ENCODE results near the gene ANTXR1. TPM values are rescaled to one million over a fixed set of nuclear protein-coding genes. Genes with fewer than 3 reads are reported as not detected.

ANTXR1 gene
- total RNA-seq, 1 experiment from 2014 or later = 48.3 TPM

DNA sequence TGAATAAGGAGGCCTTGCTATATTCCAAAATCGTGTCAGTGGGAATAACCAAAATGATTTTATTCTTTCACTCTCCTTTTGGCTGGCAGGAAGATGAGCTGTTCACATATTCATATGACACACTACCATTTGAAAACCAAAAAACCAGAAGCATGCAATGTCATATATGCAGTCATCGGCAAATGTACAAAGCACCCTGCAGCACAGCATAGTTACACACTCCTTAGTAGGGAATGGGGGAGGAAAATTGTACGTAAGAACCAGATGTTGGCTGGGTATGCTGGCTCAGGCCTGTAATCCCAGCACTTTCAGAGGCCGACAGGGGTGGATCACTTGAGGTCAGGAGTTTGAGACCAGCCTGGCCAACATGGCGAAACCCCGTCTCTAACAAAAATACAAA is 197.4 kb downstream of the ANTXR1 start:
- no peak for DNase-seq
- Histone ChIP-seq H3K27me3 (ENCODE audit: insufficient read depth, low read depth) (no peaks in the 10 kb centered on the region), H3K79me2 (ENCODE audit: low read depth) (no peaks in the 10 kb centered on the region), H3F3A (ENCODE audit: insufficient read depth, low read depth) (no peaks in the 10 kb centered on the region), H3K9me3 (ENCODE audit: insufficient read depth, low read depth) (no peaks in the 10 kb centered on the region), H3K9me2 (ENCODE audit: insufficient read depth) (no peaks in the 10 kb centered on the region), H3K36me3 (ENCODE audit: low read depth) (no peaks in the 10 kb centered on the region), H3K4me1 (replicated peaks; ENCODE audit: insufficient read depth) (no peaks in the 10 kb centered on the region), H3K4me2 (no peak overlapping the region), H3K4me3 (no peak overlapping the region), H4K20me1 (ENCODE audit: insufficient read depth) (no peaks in the 10 kb centered on the region), H2AFZ (no peak overlapping the region), H3K27ac (no peak overlapping the region)
- BruUV-seq (replicated peaks) = no TSS peak
- POLR2A ChIA-PET (ENCODE audit: unreplicated experiment) = no interaction called here
- TF ChIP-seq, protein P1, sequence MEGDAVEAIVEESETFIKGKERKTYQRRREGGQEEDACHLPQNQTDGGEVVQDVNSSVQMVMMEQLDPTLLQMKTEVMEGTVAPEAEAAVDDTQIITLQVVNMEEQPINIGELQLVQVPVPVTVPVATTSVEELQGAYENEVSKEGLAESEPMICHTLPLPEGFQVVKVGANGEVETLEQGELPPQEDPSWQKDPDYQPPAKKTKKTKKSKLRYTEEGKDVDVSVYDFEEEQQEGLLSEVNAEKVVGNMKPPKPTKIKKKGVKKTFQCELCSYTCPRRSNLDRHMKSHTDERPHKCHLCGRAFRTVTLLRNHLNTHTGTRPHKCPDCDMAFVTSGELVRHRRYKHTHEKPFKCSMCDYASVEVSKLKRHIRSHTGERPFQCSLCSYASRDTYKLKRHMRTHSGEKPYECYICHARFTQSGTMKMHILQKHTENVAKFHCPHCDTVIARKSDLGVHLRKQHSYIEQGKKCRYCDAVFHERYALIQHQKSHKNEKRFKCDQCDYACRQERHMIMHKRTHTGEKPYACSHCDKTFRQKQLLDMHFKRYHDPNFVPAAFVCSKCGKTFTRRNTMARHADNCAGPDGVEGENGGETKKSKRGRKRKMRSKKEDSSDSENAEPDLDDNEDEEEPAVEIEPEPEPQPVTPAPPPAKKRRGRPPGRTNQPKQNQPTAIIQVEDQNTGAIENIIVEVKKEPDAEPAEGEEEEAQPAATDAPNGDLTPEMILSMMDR (conservative IDR thresholded peaks at IDR 0.05) = no peak
- TF ChIP-seq EZH2 (IDR thresholded peaks at IDR 0.05; ENCODE audit: low read depth) = no peak
- intact Hi-C loops (cut with micrococcal nuclease; ENCODE audit: unreplicated experiment) = no loop called here
- CTCF ChIA-PET = no interaction called here

DNA sequence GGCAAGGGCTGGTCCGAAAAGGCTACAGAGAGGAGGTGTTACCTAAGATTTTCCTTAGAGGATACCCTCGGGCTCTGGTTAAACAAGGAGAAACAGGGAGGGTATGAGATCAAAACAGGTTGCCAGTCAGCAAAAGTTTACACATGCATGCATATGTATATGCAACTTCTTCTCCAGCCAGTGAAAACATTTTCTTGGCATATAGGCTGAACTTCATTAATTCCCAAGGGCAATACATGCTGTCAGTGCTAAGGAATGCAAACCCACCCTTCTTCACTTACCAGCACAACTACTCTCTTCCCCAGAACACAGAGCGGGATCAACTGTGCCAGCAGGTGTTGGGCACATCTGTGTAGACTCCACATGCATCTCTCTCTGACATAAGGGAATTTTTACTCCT is 198.1 kb downstream of the ANTXR1 start:
- intact Hi-C loops (cut with micrococcal nuclease; ENCODE audit: unreplicated experiment) = no loop called here
- Histone ChIP-seq H3K4me2 (no peak overlapping the region), H4K20me1 (ENCODE audit: insufficient read depth) (no peaks in the 10 kb centered on the region), H3K4me1 (replicated peaks; ENCODE audit: insufficient read depth) (no peaks in the 10 kb centered on the region), H3K79me2 (ENCODE audit: low read depth) (no peaks in the 10 kb centered on the region), H3K36me3 (ENCODE audit: low read depth) (no peaks in the 10 kb centered on the region), H3K27ac (no peak overlapping the region), H3K27me3 (ENCODE audit: insufficient read depth, low read depth) (no peaks in the 10 kb centered on the region), H3K9me3 (ENCODE audit: insufficient read depth, low read depth) (no peaks in the 10 kb centered on the region), H3K4me3 (no peak overlapping the region), H3F3A (ENCODE audit: insufficient read depth, low read depth) (no peaks in the 10 kb centered on the region), H3K9me2 (ENCODE audit: insufficient read depth) (no peaks in the 10 kb centered on the region), H2AFZ (no peak overlapping the region)
- no TSS peak for BruUV-seq (replicated peaks)
- no peak for TF ChIP-seq EZH2 (IDR thresholded peaks at IDR 0.05; ENCODE audit: low read depth)
- TF ChIP-seq, protein P1 (conservative IDR thresholded peaks at IDR 0.05) = no peak
- no peak for DNase-seq
- POLR2A ChIA-PET (ENCODE audit: unreplicated experiment) = no interaction called here
- CTCF ChIA-PET = no interaction called here

DNA sequence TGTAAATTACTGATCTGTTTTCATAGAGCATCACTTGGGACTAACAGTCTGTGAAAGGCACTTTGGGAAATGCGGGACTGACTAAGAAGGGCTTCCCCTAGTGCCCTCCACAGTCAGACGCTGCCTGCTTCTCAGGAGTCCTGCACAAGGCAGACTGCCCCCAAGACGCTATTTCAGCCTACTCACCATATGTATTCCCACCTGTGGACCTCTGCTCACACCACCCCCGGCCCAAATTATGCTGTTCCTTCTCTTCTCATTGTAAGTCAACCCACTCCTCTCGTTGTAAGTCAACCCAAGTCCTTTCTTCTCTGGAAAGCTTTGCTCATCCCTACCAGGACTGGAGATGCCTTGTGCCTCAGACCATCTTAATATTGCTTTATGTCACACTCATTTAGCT is 198.7 kb downstream of the ANTXR1 start:
- intact Hi-C loops (cut with micrococcal nuclease; ENCODE audit: unreplicated experiment) = no loop called here
- Histone ChIP-seq H3K4me2 (no peak overlapping the region), H3K4me3 (no peak overlapping the region), H3K9me3 (ENCODE audit: insufficient read depth, low read depth) (no peaks in the 10 kb centered on the region), H3K27ac (no peak overlapping the region), H2AFZ (no peak overlapping the region), H3F3A (ENCODE audit: insufficient read depth, low read depth) (no peaks in the 10 kb centered on the region), H3K27me3 (ENCODE audit: insufficient read depth, low read depth) (no peaks in the 10 kb centered on the region), H3K9me2 (ENCODE audit: insufficient read depth) (no peaks in the 10 kb centered on the region), H3K4me1 (replicated peaks; ENCODE audit: insufficient read depth) (no peaks in the 10 kb centered on the region), H4K20me1 (ENCODE audit: insufficient read depth) (no peaks in the 10 kb centered on the region), H3K36me3 (ENCODE audit: low read depth) (no peaks in the 10 kb centered on the region), H3K79me2 (ENCODE audit: low read depth) (no peaks in the 10 kb centered on the region)
- ChIA-PET CTCF (no interaction called here), POLR2A (ENCODE audit: unreplicated experiment) (no interaction called here)
- TF ChIP-seq, protein P1 (conservative IDR thresholded peaks at IDR 0.05) = no peak
- no peak for TF ChIP-seq EZH2 (IDR thresholded peaks at IDR 0.05; ENCODE audit: low read depth)
- no peak for DNase-seq
- BruUV-seq (replicated peaks) = no TSS peak
